ENCODE results near the gene DPEP3.

DPEP3 gene

DNA sequence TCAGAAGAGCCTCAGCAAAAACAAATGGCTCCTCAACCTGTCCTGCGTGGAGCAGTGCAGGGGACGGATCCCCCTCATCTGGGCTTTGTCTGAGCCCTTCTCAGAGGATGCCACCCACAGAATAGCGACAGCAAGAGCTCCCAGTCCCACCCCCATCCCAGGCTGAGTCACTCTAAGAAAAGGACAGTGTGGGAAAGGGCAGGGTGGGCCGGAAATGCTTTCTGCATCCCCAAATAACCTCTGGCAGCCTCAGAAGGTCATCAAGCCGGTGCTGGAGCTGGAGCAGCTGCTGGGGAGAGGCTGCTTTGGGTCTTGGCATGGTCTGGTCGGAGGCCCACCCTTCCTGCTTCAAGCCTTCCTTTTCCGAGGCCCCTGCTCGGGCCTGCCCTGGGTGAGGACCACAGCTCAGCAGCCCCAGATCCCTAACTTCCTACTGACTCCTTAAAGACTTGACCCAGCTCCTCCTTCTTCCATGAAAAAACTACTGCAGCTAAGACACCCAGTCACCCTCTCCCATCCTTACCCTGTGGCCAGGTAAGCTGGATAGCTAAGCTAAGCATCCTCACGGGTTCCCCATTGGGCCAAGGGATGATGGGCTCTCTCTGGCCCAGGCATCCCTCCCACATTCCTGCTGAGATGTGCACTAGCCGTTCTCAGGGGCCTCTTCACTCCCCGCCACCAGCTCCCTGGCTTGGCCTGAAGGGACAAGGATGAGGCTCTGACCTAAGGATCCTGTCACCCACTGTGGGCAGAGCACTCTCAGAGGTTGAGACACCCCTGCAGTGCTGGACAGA is 20.6 kb downstream of the DPEP3 start:
- no peak overlapping the region for H3K4me3 ChIP-seq (replicated peaks; ENCODE audit: low read depth, low read length)
- TF ChIP-seq, protein P1, sequence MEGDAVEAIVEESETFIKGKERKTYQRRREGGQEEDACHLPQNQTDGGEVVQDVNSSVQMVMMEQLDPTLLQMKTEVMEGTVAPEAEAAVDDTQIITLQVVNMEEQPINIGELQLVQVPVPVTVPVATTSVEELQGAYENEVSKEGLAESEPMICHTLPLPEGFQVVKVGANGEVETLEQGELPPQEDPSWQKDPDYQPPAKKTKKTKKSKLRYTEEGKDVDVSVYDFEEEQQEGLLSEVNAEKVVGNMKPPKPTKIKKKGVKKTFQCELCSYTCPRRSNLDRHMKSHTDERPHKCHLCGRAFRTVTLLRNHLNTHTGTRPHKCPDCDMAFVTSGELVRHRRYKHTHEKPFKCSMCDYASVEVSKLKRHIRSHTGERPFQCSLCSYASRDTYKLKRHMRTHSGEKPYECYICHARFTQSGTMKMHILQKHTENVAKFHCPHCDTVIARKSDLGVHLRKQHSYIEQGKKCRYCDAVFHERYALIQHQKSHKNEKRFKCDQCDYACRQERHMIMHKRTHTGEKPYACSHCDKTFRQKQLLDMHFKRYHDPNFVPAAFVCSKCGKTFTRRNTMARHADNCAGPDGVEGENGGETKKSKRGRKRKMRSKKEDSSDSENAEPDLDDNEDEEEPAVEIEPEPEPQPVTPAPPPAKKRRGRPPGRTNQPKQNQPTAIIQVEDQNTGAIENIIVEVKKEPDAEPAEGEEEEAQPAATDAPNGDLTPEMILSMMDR (IDR thresholded peaks at IDR 0.05; ENCODE audit: low read length, missing control alignments), result no peak
- peak; percentile 53 for DNase-seq (ENCODE audit: low read depth)

GRCh38 chr16:67957622-67958021 is 22.7 kb downstream of the DPEP3 start:
- no peak for DNase-seq (ENCODE audit: low read depth)
- no peak overlapping the region for H3K4me3 ChIP-seq (replicated peaks; ENCODE audit: low read depth, low read length)
- TF ChIP-seq, protein P1 (IDR thresholded peaks at IDR 0.05; ENCODE audit: low read length, missing control alignments), result no peak

GRCh38 chr16:67954421-67955196 is 25.7 kb downstream of the DPEP3 start:
- no peak for DNase-seq (ENCODE audit: low read depth)
- no peak overlapping the region for H3K4me3 ChIP-seq (replicated peaks; ENCODE audit: low read depth, low read length)
- TF ChIP-seq, protein P1 (IDR thresholded peaks at IDR 0.05; ENCODE audit: low read length, missing control alignments), result no peak

GRCh38 chr16:67953641-67954375 is 26.5 kb downstream of the DPEP3 start:
- H3K4me3 ChIP-seq (replicated peaks; ENCODE audit: low read depth, low read length), result no peak overlapping the region
- TF ChIP-seq, protein P1 (IDR thresholded peaks at IDR 0.05; ENCODE audit: low read length, missing control alignments), result no peak
- DNase-seq (ENCODE audit: low read depth), result no peak

DNA sequence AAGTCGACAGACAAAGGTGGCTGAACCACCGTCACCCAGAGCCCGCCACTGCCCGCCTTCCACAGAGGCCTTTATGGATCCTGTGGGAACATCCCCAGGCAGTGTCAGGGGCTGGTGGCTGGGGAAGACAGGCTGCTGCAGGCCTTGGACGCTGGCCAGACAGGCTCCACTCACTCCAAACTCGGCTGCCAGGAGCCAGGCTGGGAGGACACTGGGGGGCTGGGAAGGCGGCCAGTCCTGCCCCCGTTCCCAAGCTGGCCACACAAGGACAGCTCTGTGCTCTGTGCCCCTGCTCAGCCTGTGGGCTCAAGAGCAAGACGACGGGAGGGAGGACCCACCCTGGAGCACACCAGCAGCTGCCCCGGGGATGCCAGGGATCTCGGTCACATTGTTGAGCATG is 28.8 kb downstream of the DPEP3 start:
- no peak overlapping the region for H3K4me3 ChIP-seq (replicated peaks; ENCODE audit: low read depth, low read length)
- no peak for DNase-seq (ENCODE audit: low read depth)
- TF ChIP-seq, protein P1 (IDR thresholded peaks at IDR 0.05; ENCODE audit: low read length, missing control alignments), result no peak

DNA sequence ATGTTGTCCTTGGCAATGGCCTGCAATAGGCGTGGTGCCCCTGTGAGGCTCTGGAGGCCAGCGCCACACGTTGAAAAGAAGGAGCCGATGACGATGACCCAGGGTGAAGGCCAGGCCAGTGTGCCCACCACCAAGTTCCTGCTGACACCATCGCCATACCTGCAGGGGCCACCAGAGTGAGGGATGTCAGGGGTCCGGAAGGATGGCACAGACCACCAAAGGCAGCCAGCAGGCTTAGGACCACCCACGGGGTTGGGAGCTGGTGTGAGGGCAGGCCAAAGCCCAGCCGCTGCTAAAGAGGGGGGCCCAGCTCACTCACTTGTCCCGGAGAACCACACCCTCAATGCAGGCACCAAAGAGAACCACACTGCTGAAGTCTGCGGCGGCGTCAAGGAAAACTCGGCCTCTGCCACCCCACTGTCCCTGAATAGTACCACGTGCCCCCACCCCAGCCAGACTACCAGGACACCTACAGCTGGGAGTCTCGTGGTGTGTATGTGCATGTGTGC is 29.9 kb downstream of the DPEP3 start:
- DNase-seq (ENCODE audit: low read depth), result no peak
- H3K4me3 ChIP-seq (replicated peaks; ENCODE audit: low read depth, low read length), result no peak overlapping the region
- TF ChIP-seq, protein P1 (IDR thresholded peaks at IDR 0.05; ENCODE audit: low read length, missing control alignments), result no peak
